ENCODE measurements around the gene DNAJB1. TPM values are rescaled to one million over a fixed set of nuclear protein-coding genes. Genes with fewer than 3 reads are reported as not detected.

DNAJB1 gene
- total and polyA plus RNA-seq, 2 of the 13 experiments (the other 11 are each of a cell fraction or from before 2014, with no cell fraction given) = 87.5 to 97.3 TPM

DNA sequence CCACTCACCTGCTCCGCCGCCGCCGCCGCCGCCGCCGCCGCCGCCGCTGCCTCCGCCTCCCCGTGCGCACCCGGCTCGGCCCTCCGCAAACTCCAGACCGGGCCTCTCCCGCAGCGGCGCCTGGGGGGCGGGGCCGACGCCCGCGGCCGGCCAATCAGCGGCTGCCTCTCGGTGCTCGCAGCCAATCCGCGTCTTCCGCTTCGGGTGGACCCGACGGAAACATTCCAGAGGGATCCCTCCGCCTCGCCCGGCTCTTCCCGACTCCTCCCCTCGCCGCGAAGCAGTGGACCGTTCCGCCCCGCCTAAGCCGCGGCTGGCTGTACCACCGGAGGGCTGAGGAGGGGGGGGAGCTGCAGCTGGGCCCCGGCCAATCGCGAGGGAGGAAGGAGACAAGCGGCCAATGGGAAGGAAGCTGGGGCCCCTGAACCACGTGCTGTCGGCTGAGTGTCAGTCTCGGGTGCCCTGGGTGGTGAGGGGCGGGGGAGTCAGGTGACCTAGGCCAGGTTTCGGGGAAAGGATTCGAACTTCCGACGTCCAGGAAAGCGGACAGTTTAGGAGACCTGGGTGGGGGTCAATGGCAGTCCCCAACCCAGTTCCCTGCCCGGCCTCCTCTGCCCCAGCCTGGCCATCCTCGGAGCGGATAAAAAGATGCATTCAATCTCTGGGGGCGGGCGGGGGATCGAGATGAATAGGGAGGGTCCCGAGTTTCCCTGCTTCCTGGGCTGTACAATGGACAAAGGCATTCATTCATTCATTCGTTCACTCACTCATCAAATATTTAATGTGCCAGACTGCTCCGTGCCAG lies 22.0 kb downstream of the DNAJB1 start, which contains the start of gene GIPC1 (continued):
- TF ChIP-seq, protein P1, sequence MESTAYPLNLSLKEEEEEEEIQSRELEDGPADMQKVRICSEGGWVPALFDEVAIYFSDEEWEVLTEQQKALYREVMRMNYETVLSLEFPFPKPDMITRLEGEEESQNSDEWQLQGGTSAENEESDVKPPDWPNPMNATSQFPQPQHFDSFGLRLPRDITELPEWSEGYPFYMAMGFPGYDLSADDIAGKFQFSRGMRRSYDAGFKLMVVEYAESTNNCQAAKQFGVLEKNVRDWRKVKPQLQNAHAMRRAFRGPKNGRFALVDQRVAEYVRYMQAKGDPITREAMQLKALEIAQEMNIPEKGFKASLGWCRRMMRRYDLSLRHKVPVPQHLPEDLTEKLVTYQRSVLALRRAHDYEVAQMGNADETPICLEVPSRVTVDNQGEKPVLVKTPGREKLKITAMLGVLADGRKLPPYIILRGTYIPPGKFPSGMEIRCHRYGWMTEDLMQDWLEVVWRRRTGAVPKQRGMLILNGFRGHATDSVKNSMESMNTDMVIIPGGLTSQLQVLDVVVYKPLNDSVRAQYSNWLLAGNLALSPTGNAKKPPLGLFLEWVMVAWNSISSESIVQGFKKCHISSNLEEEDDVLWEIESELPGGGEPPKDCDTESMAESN (CRISPR knock-in tag; conservative IDR thresholded peaks at IDR 0.05) = peak; percentile 67; the same call in 1 of the 2 replicates
- 0 out of 2 replicates have a peak, but pooled peaks have one; percentile 21 for TF ChIP-seq SIN3A (IDR thresholded peaks at IDR 0.05; ENCODE audit: borderline replicate concordance, low read depth, low read length)
- 0 out of 2 replicates have a peak, but pooled peaks have one; percentile 88 for TF ChIP-seq SMAD1 (CRISPR knock-in tag; IDR thresholded peaks at IDR 0.05; ENCODE audit: borderline replicate concordance, low read depth)
- TF ChIP-seq, protein P2, sequence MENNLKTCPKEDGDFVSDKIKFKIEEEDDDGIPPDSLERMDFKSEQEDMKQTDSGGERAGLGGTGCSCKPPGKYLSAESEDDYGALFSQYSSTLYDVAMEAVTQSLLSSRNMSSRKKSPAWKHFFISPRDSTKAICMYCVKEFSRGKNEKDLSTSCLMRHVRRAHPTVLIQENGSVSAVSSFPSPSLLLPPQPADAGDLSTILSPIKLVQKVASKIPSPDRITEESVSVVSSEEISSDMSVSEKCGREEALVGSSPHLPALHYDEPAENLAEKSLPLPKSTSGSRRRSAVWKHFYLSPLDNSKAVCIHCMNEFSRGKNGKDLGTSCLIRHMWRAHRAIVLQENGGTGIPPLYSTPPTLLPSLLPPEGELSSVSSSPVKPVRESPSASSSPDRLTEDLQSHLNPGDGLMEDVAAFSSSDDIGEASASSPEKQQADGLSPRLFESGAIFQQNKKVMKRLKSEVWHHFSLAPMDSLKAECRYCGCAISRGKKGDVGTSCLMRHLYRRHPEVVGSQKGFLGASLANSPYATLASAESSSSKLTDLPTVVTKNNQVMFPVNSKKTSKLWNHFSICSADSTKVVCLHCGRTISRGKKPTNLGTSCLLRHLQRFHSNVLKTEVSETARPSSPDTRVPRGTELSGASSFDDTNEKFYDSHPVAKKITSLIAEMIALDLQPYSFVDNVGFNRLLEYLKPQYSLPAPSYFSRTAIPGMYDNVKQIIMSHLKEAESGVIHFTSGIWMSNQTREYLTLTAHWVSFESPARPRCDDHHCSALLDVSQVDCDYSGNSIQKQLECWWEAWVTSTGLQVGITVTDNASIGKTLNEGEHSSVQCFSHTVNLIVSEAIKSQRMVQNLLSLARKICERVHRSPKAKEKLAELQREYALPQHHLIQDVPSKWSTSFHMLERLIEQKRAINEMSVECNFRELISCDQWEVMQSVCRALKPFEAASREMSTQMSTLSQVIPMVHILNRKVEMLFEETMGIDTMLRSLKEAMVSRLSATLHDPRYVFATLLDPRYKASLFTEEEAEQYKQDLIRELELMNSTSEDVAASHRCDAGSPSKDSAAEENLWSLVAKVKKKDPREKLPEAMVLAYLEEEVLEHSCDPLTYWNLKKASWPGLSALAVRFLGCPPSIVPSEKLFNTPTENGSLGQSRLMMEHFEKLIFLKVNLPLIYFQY (CRISPR knock-in tag; IDR thresholded peaks at IDR 0.05; ENCODE audit: borderline replicate concordance) = 0 out of 2 replicates have a peak, but pooled peaks have one; percentile 48
- no peak for TF ChIP-seq ATRX (CRISPR knock-in tag; IDR thresholded peaks at IDR 0.05; ENCODE audit: borderline replicate concordance)
- no peak for TF ChIP-seq NFKBIZ (CRISPR knock-in tag; IDR thresholded peaks at IDR 0.05)
- TF ChIP-seq ZNF816 (CRISPR knock-in tag; IDR thresholded peaks at IDR 0.05; ENCODE audit: borderline replicate concordance) = 0 out of 2 replicates have a peak, but pooled peaks have one; percentile 13
- no peak for TF ChIP-seq SRSF1 (optimal IDR thresholded peaks at IDR 0.05; ENCODE audit: low read depth, low read length)
- TF ChIP-seq, protein P3, sequence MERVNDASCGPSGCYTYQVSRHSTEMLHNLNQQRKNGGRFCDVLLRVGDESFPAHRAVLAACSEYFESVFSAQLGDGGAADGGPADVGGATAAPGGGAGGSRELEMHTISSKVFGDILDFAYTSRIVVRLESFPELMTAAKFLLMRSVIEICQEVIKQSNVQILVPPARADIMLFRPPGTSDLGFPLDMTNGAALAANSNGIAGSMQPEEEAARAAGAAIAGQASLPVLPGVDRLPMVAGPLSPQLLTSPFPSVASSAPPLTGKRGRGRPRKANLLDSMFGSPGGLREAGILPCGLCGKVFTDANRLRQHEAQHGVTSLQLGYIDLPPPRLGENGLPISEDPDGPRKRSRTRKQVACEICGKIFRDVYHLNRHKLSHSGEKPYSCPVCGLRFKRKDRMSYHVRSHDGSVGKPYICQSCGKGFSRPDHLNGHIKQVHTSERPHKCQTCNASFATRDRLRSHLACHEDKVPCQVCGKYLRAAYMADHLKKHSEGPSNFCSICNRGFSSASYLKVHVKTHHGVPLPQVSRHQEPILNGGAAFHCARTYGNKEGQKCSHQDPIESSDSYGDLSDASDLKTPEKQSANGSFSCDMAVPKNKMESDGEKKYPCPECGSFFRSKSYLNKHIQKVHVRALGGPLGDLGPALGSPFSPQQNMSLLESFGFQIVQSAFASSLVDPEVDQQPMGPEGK (CRISPR knock-in tag; IDR thresholded peaks at IDR 0.05) = peak; percentile 77
- no peak for TF ChIP-seq SMAD3 (CRISPR knock-in tag; IDR thresholded peaks at IDR 0.05)
- no peak for TF ChIP-seq ZNF335 (CRISPR knock-in tag; IDR thresholded peaks at IDR 0.05)
- peak; percentile 85; the same call in 1 of the 2 replicates for TF ChIP-seq YEATS2 (CRISPR knock-in tag; IDR thresholded peaks at IDR 0.05; ENCODE audit: borderline replicate concordance)
- peak; percentile 63; the same call in 1 of the 2 replicates for TF ChIP-seq ZNF607 (CRISPR knock-in tag; IDR thresholded peaks at IDR 0.05; ENCODE audit: borderline replicate concordance)
- peak; percentile 48; the same call in 1 of the 2 replicates for TF ChIP-seq ZNF792 (CRISPR knock-in tag; IDR thresholded peaks at IDR 0.05)
- no peak for TF ChIP-seq ZSCAN22 (CRISPR knock-in tag; IDR thresholded peaks at IDR 0.05)
- TF ChIP-seq ZNF326 (CRISPR knock-in tag; IDR thresholded peaks at IDR 0.05; ENCODE audit: borderline replicate concordance) = no peak
- TF ChIP-seq, protein P4, sequence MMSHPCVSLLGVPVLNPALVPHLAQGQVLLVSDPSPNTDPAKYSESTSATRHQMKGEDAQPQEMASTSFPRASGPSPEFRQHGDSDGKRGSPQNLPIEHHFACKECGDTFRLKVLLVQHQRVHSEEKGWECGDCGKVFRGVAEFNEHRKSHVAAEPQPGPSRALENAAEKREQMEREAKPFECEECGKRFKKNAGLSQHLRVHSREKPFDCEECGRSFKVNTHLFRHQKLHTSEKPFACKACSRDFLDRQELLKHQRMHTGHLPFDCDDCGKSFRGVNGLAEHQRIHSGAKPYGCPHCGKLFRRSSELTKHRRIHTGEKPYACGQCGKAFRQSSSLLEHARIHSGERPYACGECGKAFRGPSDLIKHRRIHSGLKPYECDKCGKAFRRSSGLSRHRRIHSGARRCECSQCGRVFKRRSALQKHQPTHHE (CRISPR knock-in tag; IDR thresholded peaks at IDR 0.05; ENCODE audit: borderline replicate concordance) = peak; percentile 71; the same call in 1 of the 2 replicates
- TF ChIP-seq ZNF660 (CRISPR knock-in tag; IDR thresholded peaks at IDR 0.05; ENCODE audit: borderline replicate concordance, low read depth) = no peak
- TF ChIP-seq, protein P5, sequence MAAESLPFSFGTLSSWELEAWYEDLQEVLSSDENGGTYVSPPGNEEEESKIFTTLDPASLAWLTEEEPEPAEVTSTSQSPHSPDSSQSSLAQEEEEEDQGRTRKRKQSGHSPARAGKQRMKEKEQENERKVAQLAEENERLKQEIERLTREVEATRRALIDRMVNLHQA (CRISPR knock-in tag; IDR thresholded peaks at IDR 0.05) = no peak
